Panc1 (cell line): ENCODE data around the gene IRX3.

Experiments used
- TCF7L2 ChIP-seq: IDR thresholded peaks from 2 replicates; pipeline ENCODE4 v1.6.1; 2011; ENCODE audit warnings: mild to moderate bottlenecking, low read depth, low read length, inconsistent platforms
- TF ChIP-seq, protein P1 (sequence below): fragments of 450-650 bp; IDR thresholded peaks from 2 replicates; pipeline ENCODE4 v1.5.1; 2017; ENCODE audit warnings: mild to moderate bottlenecking

DNA sequence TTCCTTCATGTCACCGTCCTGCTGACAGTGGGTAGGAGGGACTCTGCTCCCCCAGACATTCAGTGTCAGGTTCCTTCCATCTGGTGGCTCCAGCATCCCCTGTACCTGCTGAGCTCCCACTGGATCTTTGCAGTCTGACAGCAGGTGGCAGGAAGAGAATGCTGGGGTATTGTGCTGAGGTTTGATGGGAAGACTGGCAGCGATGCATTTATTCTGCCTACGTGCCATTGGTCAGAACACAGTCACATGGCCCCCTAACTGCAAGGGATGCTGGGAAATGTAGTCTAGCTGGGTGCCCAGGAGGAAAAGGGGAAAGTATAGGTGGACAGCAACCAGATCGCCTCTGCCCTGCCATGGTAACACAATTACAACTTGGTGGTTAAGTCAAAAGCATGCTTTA lies 44.4 kb downstream of the IRX3 start:
- TF ChIP-seq, protein P1, sequence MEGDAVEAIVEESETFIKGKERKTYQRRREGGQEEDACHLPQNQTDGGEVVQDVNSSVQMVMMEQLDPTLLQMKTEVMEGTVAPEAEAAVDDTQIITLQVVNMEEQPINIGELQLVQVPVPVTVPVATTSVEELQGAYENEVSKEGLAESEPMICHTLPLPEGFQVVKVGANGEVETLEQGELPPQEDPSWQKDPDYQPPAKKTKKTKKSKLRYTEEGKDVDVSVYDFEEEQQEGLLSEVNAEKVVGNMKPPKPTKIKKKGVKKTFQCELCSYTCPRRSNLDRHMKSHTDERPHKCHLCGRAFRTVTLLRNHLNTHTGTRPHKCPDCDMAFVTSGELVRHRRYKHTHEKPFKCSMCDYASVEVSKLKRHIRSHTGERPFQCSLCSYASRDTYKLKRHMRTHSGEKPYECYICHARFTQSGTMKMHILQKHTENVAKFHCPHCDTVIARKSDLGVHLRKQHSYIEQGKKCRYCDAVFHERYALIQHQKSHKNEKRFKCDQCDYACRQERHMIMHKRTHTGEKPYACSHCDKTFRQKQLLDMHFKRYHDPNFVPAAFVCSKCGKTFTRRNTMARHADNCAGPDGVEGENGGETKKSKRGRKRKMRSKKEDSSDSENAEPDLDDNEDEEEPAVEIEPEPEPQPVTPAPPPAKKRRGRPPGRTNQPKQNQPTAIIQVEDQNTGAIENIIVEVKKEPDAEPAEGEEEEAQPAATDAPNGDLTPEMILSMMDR: no peak
- TF ChIP-seq TCF7L2: no peak
